ENCODE results near the gene BRD2.

DNA sequence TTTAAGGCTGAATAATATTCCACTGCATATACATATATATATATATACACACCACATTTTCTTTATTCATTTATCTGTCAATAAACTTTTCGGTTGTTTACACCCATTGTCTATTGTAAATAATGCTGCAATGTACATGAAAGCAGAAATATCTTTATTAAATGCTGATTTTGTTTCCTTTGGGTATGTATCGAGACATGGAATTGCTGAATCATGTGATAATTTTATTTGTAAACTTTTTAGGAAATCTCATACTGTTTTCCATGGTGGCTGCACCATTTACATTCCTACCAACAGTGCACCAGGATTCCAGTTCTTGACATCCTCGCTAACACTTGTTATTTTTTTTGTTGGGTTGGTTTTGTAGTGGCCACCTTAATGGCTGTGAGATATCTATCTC lies 55.1 kb downstream of the BRD2 start:
- TF ChIP-seq POLR2AphosphoS5 (IDR thresholded peaks at IDR 0.05; ENCODE audit: low read depth) (no peak), GABPA (IDR thresholded peaks at IDR 0.05; ENCODE audit: low read depth) (no peak), SPI1 (IDR thresholded peaks at IDR 0.05; ENCODE audit: borderline replicate concordance, low read depth) (no peak)
- TF ChIP-seq, protein P1, sequence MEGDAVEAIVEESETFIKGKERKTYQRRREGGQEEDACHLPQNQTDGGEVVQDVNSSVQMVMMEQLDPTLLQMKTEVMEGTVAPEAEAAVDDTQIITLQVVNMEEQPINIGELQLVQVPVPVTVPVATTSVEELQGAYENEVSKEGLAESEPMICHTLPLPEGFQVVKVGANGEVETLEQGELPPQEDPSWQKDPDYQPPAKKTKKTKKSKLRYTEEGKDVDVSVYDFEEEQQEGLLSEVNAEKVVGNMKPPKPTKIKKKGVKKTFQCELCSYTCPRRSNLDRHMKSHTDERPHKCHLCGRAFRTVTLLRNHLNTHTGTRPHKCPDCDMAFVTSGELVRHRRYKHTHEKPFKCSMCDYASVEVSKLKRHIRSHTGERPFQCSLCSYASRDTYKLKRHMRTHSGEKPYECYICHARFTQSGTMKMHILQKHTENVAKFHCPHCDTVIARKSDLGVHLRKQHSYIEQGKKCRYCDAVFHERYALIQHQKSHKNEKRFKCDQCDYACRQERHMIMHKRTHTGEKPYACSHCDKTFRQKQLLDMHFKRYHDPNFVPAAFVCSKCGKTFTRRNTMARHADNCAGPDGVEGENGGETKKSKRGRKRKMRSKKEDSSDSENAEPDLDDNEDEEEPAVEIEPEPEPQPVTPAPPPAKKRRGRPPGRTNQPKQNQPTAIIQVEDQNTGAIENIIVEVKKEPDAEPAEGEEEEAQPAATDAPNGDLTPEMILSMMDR (IDR thresholded peaks at IDR 0.05; ENCODE audit: insufficient read depth, low read length), result no peak
- TF ChIP-seq, protein P2, sequence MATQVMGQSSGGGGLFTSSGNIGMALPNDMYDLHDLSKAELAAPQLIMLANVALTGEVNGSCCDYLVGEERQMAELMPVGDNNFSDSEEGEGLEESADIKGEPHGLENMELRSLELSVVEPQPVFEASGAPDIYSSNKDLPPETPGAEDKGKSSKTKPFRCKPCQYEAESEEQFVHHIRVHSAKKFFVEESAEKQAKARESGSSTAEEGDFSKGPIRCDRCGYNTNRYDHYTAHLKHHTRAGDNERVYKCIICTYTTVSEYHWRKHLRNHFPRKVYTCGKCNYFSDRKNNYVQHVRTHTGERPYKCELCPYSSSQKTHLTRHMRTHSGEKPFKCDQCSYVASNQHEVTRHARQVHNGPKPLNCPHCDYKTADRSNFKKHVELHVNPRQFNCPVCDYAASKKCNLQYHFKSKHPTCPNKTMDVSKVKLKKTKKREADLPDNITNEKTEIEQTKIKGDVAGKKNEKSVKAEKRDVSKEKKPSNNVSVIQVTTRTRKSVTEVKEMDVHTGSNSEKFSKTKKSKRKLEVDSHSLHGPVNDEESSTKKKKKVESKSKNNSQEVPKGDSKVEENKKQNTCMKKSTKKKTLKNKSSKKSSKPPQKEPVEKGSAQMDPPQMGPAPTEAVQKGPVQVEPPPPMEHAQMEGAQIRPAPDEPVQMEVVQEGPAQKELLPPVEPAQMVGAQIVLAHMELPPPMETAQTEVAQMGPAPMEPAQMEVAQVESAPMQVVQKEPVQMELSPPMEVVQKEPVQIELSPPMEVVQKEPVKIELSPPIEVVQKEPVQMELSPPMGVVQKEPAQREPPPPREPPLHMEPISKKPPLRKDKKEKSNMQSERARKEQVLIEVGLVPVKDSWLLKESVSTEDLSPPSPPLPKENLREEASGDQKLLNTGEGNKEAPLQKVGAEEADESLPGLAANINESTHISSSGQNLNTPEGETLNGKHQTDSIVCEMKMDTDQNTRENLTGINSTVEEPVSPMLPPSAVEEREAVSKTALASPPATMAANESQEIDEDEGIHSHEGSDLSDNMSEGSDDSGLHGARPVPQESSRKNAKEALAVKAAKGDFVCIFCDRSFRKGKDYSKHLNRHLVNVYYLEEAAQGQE (IDR thresholded peaks at IDR 0.05; ENCODE audit: insufficient replicate concordance, low read depth), result no peak

All from HL-60 (cell line).